ENCODE results near the gene OXGR1. TPM values are rescaled to one million over a fixed set of nuclear protein-coding genes. Genes with fewer than 3 reads are reported as not detected.
"Not testable (repeated sequence)": the region's sequence is repeated elsewhere in the genome, so short reads cannot be mapped to it uniquely, and the experiment has no call there.

The OXGR1 gene
- total and polyA plus RNA-seq, 3 donors from 2014 or later = 0.13 to 0.43 TPM; not detected in 1

- DNase-seq = no peak
- H3K27me3 ChIP-seq = no peaks in the 10 kb centered on the region
- H3K36me3 ChIP-seq (ENCODE audit: low read depth, missing control alignments) = no peaks in the 10 kb centered on the region
- H3K4me1 ChIP-seq = peaks cover 7% of the 10 kb centered on the region
- no peak overlapping the region for H3K27ac ChIP-seq
- no peak for TF ChIP-seq CTCF (IDR thresholded peaks at IDR 0.05)
- no peak for TF ChIP-seq POLR2A (IDR thresholded peaks at IDR 0.05)
- 76 to 78% methylated on average over 3 of the region's 3 CpGs for whole genome bisulfite sequencing, 2 donors
- no peak overlapping the region for H3K4me3 ChIP-seq
- intact Hi-C loops (cut with DNase I; ENCODE audit: low total_unique reads) = no loop called here
- no peaks in the 10 kb centered on the region for H3K9me3 ChIP-seq
Measured at GRCh38 chr13:96991072-96991471, 3.2 kb downstream of the OXGR1 start.

DNA sequence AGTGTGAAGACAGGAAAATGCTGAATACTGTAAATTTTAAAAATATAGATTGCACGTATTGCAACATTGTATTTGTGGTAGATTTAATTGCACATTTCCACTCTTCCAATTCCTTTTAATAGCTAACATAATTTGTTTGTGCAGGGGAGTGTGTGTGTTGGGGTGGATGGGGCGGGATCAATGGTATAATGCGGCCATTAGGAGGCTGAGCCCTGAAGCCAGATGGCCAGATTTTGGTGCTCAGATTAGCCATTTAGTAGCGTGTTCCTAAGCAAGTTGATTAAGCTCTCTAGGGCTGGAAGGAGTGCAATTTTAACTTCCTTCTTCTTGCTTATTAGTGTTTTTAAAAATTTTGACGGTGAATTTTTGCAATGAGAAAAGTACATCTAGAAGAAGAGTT lies 5.8 kb downstream of the OXGR1 start:
- TF ChIP-seq CTCF (IDR thresholded peaks at IDR 0.05) (no peak), POLR2A (IDR thresholded peaks at IDR 0.05) (no peak)
- Histone ChIP-seq H3K27me3 (no peaks in the 10 kb centered on the region), H3K4me1 (no peaks in the 10 kb centered on the region), H3K36me3 (ENCODE audit: low read depth, missing control alignments) (no peaks in the 10 kb centered on the region), H3K27ac (no peak overlapping the region), H3K4me3 (no peak overlapping the region), H3K9me3 (no peaks in the 10 kb centered on the region)
- intact Hi-C loops (cut with DNase I; ENCODE audit: low total_unique reads) = no loop called here
- no peak for DNase-seq
- 85% methylated on average over 5 of the region's 5 CpGs for WGBS, 2 donors

DNA sequence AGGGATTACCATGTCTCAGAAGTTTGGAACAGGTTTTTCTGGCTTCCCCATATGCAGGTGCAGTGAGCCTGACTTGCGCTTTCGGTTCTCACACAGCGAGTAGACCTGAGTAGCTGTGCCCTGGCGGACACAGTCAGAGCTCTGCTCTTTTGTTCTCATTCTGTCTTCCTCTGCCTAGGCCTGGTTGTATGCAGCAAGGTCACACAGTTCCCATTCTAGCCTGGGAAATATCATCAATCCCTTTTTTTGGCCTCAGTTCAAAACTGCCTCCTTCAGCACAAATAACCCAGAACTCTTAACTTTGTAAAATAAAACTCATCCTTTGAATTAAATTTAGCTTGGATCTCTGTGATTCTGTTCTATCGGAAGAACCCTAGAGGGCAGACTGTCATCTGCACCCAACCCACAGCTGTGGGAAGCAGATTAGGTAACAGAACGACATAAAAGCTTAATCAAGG lies 10.2 kb downstream of the OXGR1 start:
- Histone ChIP-seq H3K9me3 (no peaks in the 10 kb centered on the region), H3K36me3 (ENCODE audit: low read depth, missing control alignments) (no peaks in the 10 kb centered on the region), H3K4me1 (no peaks in the 10 kb centered on the region), H3K27ac (no peak overlapping the region), H3K27me3 (no peaks in the 10 kb centered on the region), H3K4me3 (no peak overlapping the region)
- peak; percentile 38 for DNase-seq
- 7 to 8% methylated on average over 6 of the region's 6 CpGs for WGBS, 2 donors
- intact Hi-C loops (cut with DNase I; ENCODE audit: low total_unique reads) = no loop called here
- TF ChIP-seq POLR2A (IDR thresholded peaks at IDR 0.05) (no peak), CTCF (IDR thresholded peaks at IDR 0.05) (peak in 2 of 3 experiments; percentile 11 to 22)

DNA sequence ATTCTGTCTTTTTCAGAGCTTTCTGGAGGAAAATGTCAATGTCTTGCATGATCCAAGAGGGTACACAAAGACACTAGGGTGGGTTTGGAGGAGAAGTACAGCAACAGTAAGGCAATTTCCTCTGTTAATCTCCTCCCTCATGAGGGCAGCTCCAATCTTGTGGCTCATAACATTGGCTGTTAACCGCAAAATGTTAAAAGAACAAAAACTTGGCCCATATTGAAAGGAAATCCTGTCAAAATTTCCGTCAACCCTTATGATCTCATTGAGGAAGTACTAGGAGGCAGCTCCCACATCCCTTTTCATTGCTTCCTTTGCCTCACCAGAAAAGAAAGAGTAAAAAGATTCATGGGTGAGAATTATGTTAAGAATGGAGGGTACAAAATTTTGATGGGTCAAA lies 11.6 kb downstream of the OXGR1 start:
- intact Hi-C loops (cut with DNase I; ENCODE audit: low total_unique reads) = no loop called here
- DNase-seq = no peak
- H3K9me3 ChIP-seq = no peaks in the 10 kb centered on the region
- TF ChIP-seq CTCF (IDR thresholded peaks at IDR 0.05) = no peak
- no peak for TF ChIP-seq POLR2A (IDR thresholded peaks at IDR 0.05)
- H3K4me3 ChIP-seq = no peak overlapping the region
- 57 to 71% methylated on average over 2 of the region's 2 CpGs for WGBS, 2 donors
- no peaks in the 10 kb centered on the region for H3K4me1 ChIP-seq
- H3K36me3 ChIP-seq (ENCODE audit: low read depth, missing control alignments) = no peaks in the 10 kb centered on the region
- no peak overlapping the region for H3K27ac ChIP-seq
- no peaks in the 10 kb centered on the region for H3K27me3 ChIP-seq

DNA sequence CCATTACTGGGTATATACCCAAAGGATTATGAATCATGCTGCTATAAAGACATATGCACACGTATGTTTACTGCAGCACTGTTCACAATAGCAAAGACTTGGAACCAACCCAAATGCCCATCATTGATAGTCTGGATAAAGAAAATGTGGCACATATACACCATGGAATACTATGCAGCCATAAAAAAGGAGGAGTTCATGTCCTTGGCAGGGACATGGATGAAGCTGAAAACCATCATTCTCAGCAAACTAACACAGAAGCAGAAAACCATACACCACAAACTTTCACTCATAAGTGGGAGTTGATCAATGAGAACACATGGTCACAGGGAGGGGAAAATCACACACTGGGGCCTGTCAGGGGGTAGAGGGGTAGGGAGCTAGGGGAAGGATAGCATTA lies 14.4 kb downstream of the OXGR1 start:
- H3K27ac ChIP-seq; H3K4me3 ChIP-seq; H3K27me3 ChIP-seq; H3K9me3 ChIP-seq; H3K36me3 ChIP-seq (ENCODE audit: low read depth, missing control alignments); DNase-seq; H3K4me1 ChIP-seq; intact Hi-C loops (cut with DNase I; ENCODE audit: low total_unique reads): not testable (repeated sequence)
- 92 to 97% methylated on average over 1 of the region's 1 CpG for WGBS, 2 donors
